HepG2 (cell line): ENCODE data around the gene SMIM22. TPM values are rescaled to one million over a fixed set of nuclear protein-coding genes. Genes with fewer than 3 reads are reported as not detected.

Experiments used
- CREM ChIP-seq, 2 experiments: sonication (generic) in 1 of 2; formaldehyde crosslinking in 1 of 2; IDR thresholded peaks; 2 replicates each; pipeline versions ENCODE4 v1.4.0 to v1.6.1; 2016 to 2020; ENCODE audit warnings: antibody characterized with exemption in 1 of 2, mild to moderate bottlenecking in 1 of 2, missing genetic modification reagents in 1 of 2
- ZBTB20 ChIP-seq: sonication (generic); formaldehyde crosslinking; IDR thresholded peaks from 2 replicates; pipeline ENCODE4 v1.8.1; 2023; ENCODE audit warnings: missing genetic modification reagents, low read depth, mild to moderate bottlenecking, borderline replicate concordance
- ZNF354B ChIP-seq: sonication (generic); formaldehyde crosslinking; IDR thresholded peaks from 2 replicates; pipeline ENCODE4 v1.8.0; 2022; ENCODE audit warnings: mild to moderate bottlenecking, missing genetic modification reagents
- ZNF83 ChIP-seq: sonication (generic); formaldehyde crosslinking; IDR thresholded peaks from 2 replicates; pipeline ENCODE4 v1.4.0; 2020; ENCODE audit warnings: missing genetic modification reagents, mild to moderate bottlenecking, borderline replicate concordance
- ZNF850 ChIP-seq: sonication (generic); formaldehyde crosslinking; conservative IDR thresholded peaks from 2 replicates; pipeline ENCODE4 v1.9.0; 2021; ENCODE audit warnings: mild to moderate bottlenecking, missing genetic modification reagents
- polyA plus RNA-seq, 8 experiments: library from polyadenylated mRNA; depleted of rRNA in 3 of 8; stranded (reverse) in 7 of 8; unstranded in 1 of 8; fragments of >200 nt; fragmentation: Illumina TruSeq in 4 of 8; extraction: Trizol in 4 of 8; gene quantifications; 2 replicates each; pipeline versions ENCODE4 v1.2.1 to v1.2.3, GENCODE V29; 2011 to 2016; ENCODE audit warnings: low read depth in 4 of 8, missing spikeins in 1 of 8, mixed read lengths in 1 of 8; ENCODE audit not compliant: insufficient read depth in 1 of 8
- total RNA-seq, 5 experiments: library from RNA; depleted of rRNA; stranded (reverse); fragments of >200 nt; fragmentation: Illumina TruSeq; extraction: Trizol; gene quantifications; 2 replicates each; pipeline ENCODE4 v1.2.3, GENCODE V29; 2016; ENCODE audit warnings: low read depth in 1 of 5
- TF ChIP-seq, protein P1 (sequence below): sonication (generic); formaldehyde crosslinking; IDR thresholded peaks from 2 replicates; pipeline ENCODE4 v1.4.0; 2020; ENCODE audit warnings: missing genetic modification reagents, borderline replicate concordance
- TF ChIP-seq, protein P2 (sequence below), 2 experiments: sonication (generic) in 1 of 2; formaldehyde crosslinking in 1 of 2; IDR thresholded peaks; 2 replicates each; pipeline versions ENCODE4 v1.4.0 to v1.6.1; 2016 to 2020; ENCODE audit warnings: borderline replicate concordance in 1 of 2, low read depth in 1 of 2, mild to moderate bottlenecking in 1 of 2, missing genetic modification reagents in 1 of 2
- TF ChIP-seq, protein P3 (sequence below): sonication (generic); formaldehyde crosslinking; IDR thresholded peaks from 2 replicates; pipeline ENCODE4 v1.5.1; 2020; ENCODE audit warnings: missing genetic modification reagents, mild to moderate bottlenecking, borderline replicate concordance
- TF ChIP-seq, protein P4 (sequence below): sonication (generic); formaldehyde crosslinking; IDR thresholded peaks from 2 replicates; pipeline ENCODE4 v1.5.0; 2020; ENCODE audit warnings: missing genetic modification reagents
- TF ChIP-seq, protein P5 (sequence below): sonication (generic); formaldehyde crosslinking; IDR thresholded peaks from 2 replicates; pipeline ENCODE4 v1.4.0; 2020; ENCODE audit warnings: missing genetic modification reagents, mild to moderate bottlenecking, borderline replicate concordance

Gene SMIM22
- total and polyA plus RNA-seq, 2 of the 13 experiments (the other 11 are each of a cell fraction or from before 2014, with no cell fraction given): not detected

DNA sequence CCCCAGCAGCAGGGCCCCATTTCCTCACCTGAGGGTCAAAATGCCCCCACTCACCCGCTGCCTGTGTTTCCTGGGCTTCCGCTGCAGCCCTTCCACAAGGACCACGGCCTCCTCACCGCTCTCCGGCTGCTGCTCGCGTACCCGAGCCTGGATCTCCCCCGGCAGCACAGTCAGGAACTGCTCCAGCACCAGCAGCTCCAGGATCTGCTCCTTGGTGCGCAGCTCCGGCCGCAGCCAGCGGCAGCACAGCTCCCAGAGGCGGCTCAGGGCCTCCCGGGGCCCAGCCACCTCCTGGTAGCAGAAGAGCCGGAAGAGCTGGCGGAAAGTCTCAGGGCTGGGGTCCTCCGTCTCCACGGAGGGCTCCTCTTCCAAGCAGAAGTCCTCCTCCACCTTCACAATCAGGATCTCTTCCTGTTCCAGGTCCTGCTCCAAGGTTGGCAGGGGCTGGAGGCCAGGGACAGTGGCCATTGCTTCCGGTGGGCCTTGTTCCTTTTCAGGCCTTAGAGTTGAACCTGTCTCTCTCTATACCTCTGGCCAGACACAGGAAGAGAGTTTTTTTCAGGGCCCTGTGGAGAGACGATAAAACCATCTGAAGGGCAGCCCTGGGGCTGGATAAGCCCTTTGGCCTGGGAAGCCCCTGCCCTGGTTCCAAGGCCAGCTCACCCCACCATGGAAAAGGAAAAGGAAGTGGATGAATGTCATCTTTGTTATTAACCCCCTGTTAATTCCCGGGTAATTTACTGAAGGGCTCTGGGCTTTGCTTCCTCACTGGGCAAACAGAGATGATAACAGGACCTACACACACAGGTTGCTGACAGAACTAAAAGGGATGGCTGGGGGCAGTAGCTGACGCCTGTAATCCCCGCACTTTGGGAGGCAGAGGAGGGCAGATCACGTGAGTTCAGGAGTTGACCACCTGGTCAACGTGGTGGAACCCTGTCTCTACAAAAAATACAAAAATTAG, 29.4 kb upstream of the SMIM22 start (continued):
- TF ChIP-seq, protein P1, sequence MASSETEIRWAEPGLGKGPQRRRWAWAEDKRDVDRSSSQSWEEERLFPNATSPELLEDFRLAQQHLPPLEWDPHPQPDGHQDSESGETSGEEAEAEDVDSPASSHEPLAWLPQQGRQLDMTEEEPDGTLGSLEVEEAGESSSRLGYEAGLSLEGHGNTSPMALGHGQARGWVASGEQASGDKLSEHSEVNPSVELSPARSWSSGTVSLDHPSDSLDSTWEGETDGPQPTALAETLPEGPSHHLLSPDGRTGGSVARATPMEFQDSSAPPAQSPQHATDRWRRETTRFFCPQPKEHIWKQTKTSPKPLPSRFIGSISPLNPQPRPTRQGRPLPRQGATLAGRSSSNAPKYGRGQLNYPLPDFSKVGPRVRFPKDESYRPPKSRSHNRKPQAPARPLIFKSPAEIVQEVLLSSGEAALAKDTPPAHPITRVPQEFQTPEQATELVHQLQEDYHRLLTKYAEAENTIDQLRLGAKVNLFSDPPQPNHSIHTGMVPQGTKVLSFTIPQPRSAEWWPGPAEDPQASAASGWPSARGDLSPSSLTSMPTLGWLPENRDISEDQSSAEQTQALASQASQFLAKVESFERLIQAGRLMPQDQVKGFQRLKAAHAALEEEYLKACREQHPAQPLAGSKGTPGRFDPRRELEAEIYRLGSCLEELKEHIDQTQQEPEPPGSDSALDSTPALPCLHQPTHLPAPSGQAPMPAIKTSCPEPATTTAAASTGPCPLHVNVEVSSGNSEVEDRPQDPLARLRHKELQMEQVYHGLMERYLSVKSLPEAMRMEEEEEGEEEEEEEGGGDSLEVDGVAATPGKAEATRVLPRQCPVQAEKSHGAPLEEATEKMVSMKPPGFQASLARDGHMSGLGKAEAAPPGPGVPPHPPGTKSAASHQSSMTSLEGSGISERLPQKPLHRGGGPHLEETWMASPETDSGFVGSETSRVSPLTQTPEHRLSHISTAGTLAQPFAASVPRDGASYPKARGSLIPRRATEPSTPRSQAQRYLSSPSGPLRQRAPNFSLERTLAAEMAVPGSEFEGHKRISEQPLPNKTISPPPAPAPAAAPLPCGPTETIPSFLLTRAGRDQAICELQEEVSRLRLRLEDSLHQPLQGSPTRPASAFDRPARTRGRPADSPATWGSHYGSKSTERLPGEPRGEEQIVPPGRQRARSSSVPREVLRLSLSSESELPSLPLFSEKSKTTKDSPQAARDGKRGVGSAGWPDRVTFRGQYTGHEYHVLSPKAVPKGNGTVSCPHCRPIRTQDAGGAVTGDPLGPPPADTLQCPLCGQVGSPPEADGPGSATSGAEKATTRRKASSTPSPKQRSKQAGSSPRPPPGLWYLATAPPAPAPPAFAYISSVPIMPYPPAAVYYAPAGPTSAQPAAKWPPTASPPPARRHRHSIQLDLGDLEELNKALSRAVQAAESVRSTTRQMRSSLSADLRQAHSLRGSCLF (CRISPR knock-in tag): no peak
- no peak for TF ChIP-seq ZBTB20 (CRISPR knock-in tag)
- TF ChIP-seq, protein P2, sequence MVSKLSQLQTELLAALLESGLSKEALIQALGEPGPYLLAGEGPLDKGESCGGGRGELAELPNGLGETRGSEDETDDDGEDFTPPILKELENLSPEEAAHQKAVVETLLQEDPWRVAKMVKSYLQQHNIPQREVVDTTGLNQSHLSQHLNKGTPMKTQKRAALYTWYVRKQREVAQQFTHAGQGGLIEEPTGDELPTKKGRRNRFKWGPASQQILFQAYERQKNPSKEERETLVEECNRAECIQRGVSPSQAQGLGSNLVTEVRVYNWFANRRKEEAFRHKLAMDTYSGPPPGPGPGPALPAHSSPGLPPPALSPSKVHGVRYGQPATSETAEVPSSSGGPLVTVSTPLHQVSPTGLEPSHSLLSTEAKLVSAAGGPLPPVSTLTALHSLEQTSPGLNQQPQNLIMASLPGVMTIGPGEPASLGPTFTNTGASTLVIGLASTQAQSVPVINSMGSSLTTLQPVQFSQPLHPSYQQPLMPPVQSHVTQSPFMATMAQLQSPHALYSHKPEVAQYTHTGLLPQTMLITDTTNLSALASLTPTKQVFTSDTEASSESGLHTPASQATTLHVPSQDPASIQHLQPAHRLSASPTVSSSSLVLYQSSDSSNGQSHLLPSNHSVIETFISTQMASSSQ (IDR thresholded peaks at IDR 0.05; ENCODE audit: low read depth): no peak
- TF ChIP-seq, protein P2 (CRISPR knock-in tag; IDR thresholded peaks at IDR 0.05; ENCODE audit: borderline replicate concordance): peak; percentile 12; the same call in 1 of the 2 replicates
- no peak for TF ChIP-seq ZNF354B
- TF ChIP-seq, protein P3, sequence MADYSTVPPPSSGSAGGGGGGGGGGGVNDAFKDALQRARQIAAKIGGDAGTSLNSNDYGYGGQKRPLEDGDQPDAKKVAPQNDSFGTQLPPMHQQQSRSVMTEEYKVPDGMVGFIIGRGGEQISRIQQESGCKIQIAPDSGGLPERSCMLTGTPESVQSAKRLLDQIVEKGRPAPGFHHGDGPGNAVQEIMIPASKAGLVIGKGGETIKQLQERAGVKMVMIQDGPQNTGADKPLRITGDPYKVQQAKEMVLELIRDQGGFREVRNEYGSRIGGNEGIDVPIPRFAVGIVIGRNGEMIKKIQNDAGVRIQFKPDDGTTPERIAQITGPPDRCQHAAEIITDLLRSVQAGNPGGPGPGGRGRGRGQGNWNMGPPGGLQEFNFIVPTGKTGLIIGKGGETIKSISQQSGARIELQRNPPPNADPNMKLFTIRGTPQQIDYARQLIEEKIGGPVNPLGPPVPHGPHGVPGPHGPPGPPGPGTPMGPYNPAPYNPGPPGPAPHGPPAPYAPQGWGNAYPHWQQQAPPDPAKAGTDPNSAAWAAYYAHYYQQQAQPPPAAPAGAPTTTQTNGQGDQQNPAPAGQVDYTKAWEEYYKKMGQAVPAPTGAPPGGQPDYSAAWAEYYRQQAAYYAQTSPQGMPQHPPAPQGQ (CRISPR knock-in tag): no peak
- TF ChIP-seq, protein P4, sequence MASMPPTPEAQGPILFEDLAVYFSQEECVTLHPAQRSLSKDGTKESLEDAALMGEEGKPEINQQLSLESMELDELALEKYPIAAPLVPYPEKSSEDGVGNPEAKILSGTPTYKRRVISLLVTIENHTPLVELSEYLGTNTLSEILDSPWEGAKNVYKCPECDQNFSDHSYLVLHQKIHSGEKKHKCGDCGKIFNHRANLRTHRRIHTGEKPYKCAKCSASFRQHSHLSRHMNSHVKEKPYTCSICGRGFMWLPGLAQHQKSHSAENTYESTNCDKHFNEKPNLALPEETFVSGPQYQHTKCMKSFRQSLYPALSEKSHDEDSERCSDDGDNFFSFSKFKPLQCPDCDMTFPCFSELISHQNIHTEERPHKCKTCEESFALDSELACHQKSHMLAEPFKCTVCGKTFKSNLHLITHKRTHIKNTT (CRISPR knock-in tag): no peak
- TF ChIP-seq, protein P5, sequence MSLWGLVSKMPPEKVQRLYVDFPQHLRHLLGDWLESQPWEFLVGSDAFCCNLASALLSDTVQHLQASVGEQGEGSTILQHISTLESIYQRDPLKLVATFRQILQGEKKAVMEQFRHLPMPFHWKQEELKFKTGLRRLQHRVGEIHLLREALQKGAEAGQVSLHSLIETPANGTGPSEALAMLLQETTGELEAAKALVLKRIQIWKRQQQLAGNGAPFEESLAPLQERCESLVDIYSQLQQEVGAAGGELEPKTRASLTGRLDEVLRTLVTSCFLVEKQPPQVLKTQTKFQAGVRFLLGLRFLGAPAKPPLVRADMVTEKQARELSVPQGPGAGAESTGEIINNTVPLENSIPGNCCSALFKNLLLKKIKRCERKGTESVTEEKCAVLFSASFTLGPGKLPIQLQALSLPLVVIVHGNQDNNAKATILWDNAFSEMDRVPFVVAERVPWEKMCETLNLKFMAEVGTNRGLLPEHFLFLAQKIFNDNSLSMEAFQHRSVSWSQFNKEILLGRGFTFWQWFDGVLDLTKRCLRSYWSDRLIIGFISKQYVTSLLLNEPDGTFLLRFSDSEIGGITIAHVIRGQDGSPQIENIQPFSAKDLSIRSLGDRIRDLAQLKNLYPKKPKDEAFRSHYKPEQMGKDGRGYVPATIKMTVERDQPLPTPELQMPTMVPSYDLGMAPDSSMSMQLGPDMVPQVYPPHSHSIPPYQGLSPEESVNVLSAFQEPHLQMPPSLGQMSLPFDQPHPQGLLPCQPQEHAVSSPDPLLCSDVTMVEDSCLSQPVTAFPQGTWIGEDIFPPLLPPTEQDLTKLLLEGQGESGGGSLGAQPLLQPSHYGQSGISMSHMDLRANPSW (CRISPR knock-in tag): no peak
- TF ChIP-seq CREM (IDR thresholded peaks at IDR 0.05): peak; percentile 39; the same call in 1 of the 2 replicates
- TF ChIP-seq CREM (CRISPR knock-in tag; IDR thresholded peaks at IDR 0.05): no peak
- TF ChIP-seq ZNF83 (CRISPR knock-in tag): no peak
- no peak for TF ChIP-seq ZNF850 (CRISPR knock-in tag)
